H9 (cell line): ENCODE results near the gene GPR45. TPM values are rescaled to one million over a fixed set of nuclear protein-coding genes. Genes with fewer than 3 reads are reported as not detected.
A peak's percentile ranks its signal among the peaks of the same experiment; 100 is the strongest.

Source experiments
- DNase-seq: peaks from one replicate; pipeline ENCODE4 v3.0.0-alpha.2; 2017
- H2AFZ ChIP-seq: one replicate; pipeline ENCODE4 v1.6.1; 2013; ENCODE audit warnings: mild to moderate bottlenecking, low read length, control low read depth, moderate library complexity
- H2AK5ac ChIP-seq: 2 replicates; pipeline ENCODE4 v1.6.1; 2013; ENCODE audit warnings: low read length, control low read depth, mixed read lengths; ENCODE audit not compliant: insufficient read length
- H2BK120ac ChIP-seq: one replicate; pipeline ENCODE4 v1.6.1; 2013; ENCODE audit warnings: low read depth, mild to moderate bottlenecking, low read length, control low read depth, inconsistent platforms; ENCODE audit not compliant: poor library complexity, severe bottlenecking
- H2BK12ac ChIP-seq: 2 replicates; pipeline ENCODE4 v1.6.1; 2013; ENCODE audit warnings: low read length, control low read depth, mixed read lengths, low read depth; ENCODE audit not compliant: insufficient read length
- H2BK15ac ChIP-seq: 2 replicates; pipeline ENCODE4 v1.6.1; 2013; ENCODE audit warnings: low read depth, low read length, control low read depth
- H2BK20ac ChIP-seq: one replicate; pipeline ENCODE4 v1.6.1; 2013; ENCODE audit warnings: low read depth, mild to moderate bottlenecking, low read length, control low read depth, inconsistent platforms; ENCODE audit not compliant: poor library complexity, severe bottlenecking
- H2BK5ac ChIP-seq: 2 replicates; pipeline ENCODE4 v1.6.1; 2013; ENCODE audit warnings: low read length, control low read depth, mixed read lengths; ENCODE audit not compliant: insufficient read length
- H3K14ac ChIP-seq: 2 replicates; pipeline ENCODE4 v1.6.1; 2013; ENCODE audit warnings: low read length, control low read depth; ENCODE audit not compliant: insufficient read depth
- H3K18ac ChIP-seq: 2 replicates; pipeline ENCODE4 v1.6.1; 2013; ENCODE audit warnings: low read depth, mild to moderate bottlenecking, mixed read lengths, low read length, control low read depth; ENCODE audit not compliant: insufficient read length
- H3K23ac ChIP-seq: 2 replicates; pipeline ENCODE4 v1.6.1; 2013; ENCODE audit warnings: low read length, control low read depth, mixed read lengths, low read depth; ENCODE audit not compliant: insufficient read length
- H3K23me2 ChIP-seq: 2 replicates; pipeline ENCODE4 v1.6.1; 2013; ENCODE audit warnings: low read depth, mild to moderate bottlenecking, mixed read lengths, low read length, control low read depth; ENCODE audit not compliant: insufficient read length, poor library complexity, severe bottlenecking
- H3K27ac ChIP-seq: 2 replicates; pipeline ENCODE4 v1.5.1; 2013; ENCODE audit warnings: low read length, control low read depth, mixed read lengths, low read depth; ENCODE audit not compliant: insufficient read length
- H3K27me3 ChIP-seq: 2 replicates; pipeline ENCODE4 v1.6.1; 2013; ENCODE audit warnings: low read length, control low read depth, inconsistent platforms; ENCODE audit not compliant: insufficient read depth
- H3K4ac ChIP-seq: 2 replicates; pipeline ENCODE4 v1.6.1; 2013; ENCODE audit warnings: low read depth, mild to moderate bottlenecking, control low read depth, inconsistent platforms, low read length, moderate library complexity
- H3K4me1 ChIP-seq: 2 replicates; pipeline ENCODE4 v1.6.1; 2013; ENCODE audit warnings: low read length, control low read depth, inconsistent platforms; ENCODE audit not compliant: insufficient read depth
- H3K4me2 ChIP-seq: 2 replicates; pipeline ENCODE4 v1.6.1; 2013; ENCODE audit warnings: low read length, control low read depth, mixed read lengths; ENCODE audit not compliant: insufficient read length, insufficient read depth
- H3K56ac ChIP-seq: 2 replicates; pipeline ENCODE4 v1.6.1; 2013; ENCODE audit warnings: low read depth, mild to moderate bottlenecking, mixed read lengths, low read length, control low read depth; ENCODE audit not compliant: insufficient read length
- H3K79me1 ChIP-seq: 2 replicates; pipeline ENCODE4 v1.6.1; 2013; ENCODE audit warnings: low read depth, mild to moderate bottlenecking, moderate library complexity, low read length, control low read depth, inconsistent platforms; ENCODE audit not compliant: insufficient read depth, poor library complexity, severe bottlenecking
- H3K79me2 ChIP-seq: 2 replicates; pipeline ENCODE4 v1.6.1; 2013; ENCODE audit warnings: low read length, control low read depth, inconsistent platforms; ENCODE audit not compliant: insufficient read depth
- H3K9ac ChIP-seq: 2 replicates; pipeline ENCODE4 v1.6.1; 2013; ENCODE audit warnings: low read length, control low read depth, mixed read lengths; ENCODE audit not compliant: insufficient read length; ENCODE audit errors: extremely low read depth
- H3K9me3 ChIP-seq: one replicate; pipeline ENCODE4 v1.6.1; 2013; ENCODE audit warnings: low read depth, low read length, inconsistent platforms; ENCODE audit not compliant: control insufficient read depth
- H3T11ph ChIP-seq: one replicate; pipeline ENCODE4 v1.6.1; 2013; ENCODE audit warnings: mild to moderate bottlenecking, low read length, control low read depth, inconsistent platforms
- H4K20me1 ChIP-seq: one replicate; pipeline ENCODE4 v1.6.1; 2013; ENCODE audit not compliant: control insufficient read depth, insufficient read length, insufficient read depth
- H4K5ac ChIP-seq: 2 replicates; pipeline ENCODE4 v1.6.1; 2013; ENCODE audit warnings: low read depth, mild to moderate bottlenecking, mixed read lengths, low read length, control low read depth; ENCODE audit not compliant: insufficient read length
- H4K8ac ChIP-seq: replicated peaks from 2 replicates; pipeline ENCODE4 v1.6.1; 2013; ENCODE audit warnings: low read length, control low read depth, mixed read lengths, low read depth; ENCODE audit not compliant: insufficient read length
- H4K91ac ChIP-seq: 2 replicates; pipeline ENCODE4 v1.6.1; 2013; ENCODE audit warnings: low read depth, mild to moderate bottlenecking, moderate library complexity, mixed read lengths, low read length, control low read depth; ENCODE audit not compliant: insufficient read length
- H3K27ac Mint-ChIP-seq, 3 experiments: 2 replicates in 2 of 3; 3 replicates in 1 of 3; pipeline ENCODE4 v1.8.0; 2020 to 2021; ENCODE audit warnings: mixed read lengths in 3 of 3, mild to moderate bottlenecking in 1 of 3, moderate library complexity in 1 of 3
- H3K27me3 Mint-ChIP-seq: 2 replicates; pipeline ENCODE4 v1.8.0; 2021; ENCODE audit warnings: low read depth, mild to moderate bottlenecking, moderate library complexity, mixed read lengths
- H3K36me3 Mint-ChIP-seq, 3 experiments: 2 replicates in 2 of 3; 3 replicates in 1 of 3; pipeline ENCODE4 v1.8.0; 2020 to 2021; ENCODE audit warnings: low read depth in 3 of 3, mixed read lengths in 3 of 3; ENCODE audit not compliant: insufficient read depth in 1 of 3
- H3K4me1 Mint-ChIP-seq, 2 experiments: 2 replicates each; pipeline ENCODE4 v1.8.0; 2020; ENCODE audit warnings: mixed read lengths in 2 of 2
- H3K4me3 Mint-ChIP-seq, 2 experiments: 2 replicates in 1 of 2; 3 replicates in 1 of 2; pipeline ENCODE4 v1.8.0; 2020 to 2021; ENCODE audit warnings: mild to moderate bottlenecking in 2 of 2, mixed read lengths in 2 of 2, moderate library complexity in 1 of 2
- H3K9me3 Mint-ChIP-seq, 2 experiments: 2 replicates in 1 of 2; 3 replicates in 1 of 2; pipeline ENCODE4 v1.8.0; 2020; ENCODE audit warnings: mild to moderate bottlenecking in 2 of 2, mixed read lengths in 2 of 2, moderate library complexity in 1 of 2
- CTCF ChIP-seq: fragments of 200-600 bp; sonication (generic); conservative IDR thresholded peaks from 3 replicates; pipeline ENCODE4 v1.8.0; 2021; ENCODE audit warnings: antibody characterized with exemption, mild to moderate bottlenecking
- WGBS: extraction: QIAGEN DNeasy Blood & Tissue Kit; methylation state at CpG from one replicate; pipeline ENCODE4 v1.1.7; 2013; ENCODE audit warnings: missing lambda C conversion rate, low lambda C conversion rate, mixed read lengths; ENCODE audit not compliant: insufficient read length; ENCODE audit errors: extremely low coverage; 5-methylcytosine and 5-hydroxymethylcytosine counted together
- total RNA-seq: library from RNA; stranded (reverse); gene quantifications from 2 replicates; pipeline ENCODE4 v1.2.1, GENCODE V29; 2021

The GPR45 gene
- total RNA-seq, 1 experiment from 2014 or later: not detected

DNA sequence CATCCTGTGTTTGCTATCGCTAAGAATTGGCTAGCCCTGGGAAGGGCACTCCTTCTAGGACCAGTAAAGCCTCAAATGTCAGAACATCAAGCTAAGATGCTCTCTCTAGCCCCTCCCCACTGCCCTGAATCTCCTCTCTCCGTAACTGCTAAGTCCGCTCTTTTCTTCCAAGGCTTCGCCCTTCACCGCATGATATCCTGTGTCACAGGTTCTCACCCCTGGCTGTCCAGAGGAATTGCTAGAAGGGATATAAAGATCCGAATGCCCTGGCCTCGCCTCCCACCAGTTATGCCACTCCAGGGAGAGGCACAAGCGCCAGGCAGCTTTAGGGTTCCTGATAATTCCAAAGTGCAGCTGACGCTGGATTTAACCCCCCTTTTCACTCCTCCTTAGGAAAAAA lies 17.1 kb upstream of the GPR45 start:
- Histone ChIP-seq H3K23me2 (no peaks in the 10 kb centered on the region), H3T11ph (no peak overlapping the region), H4K20me1 (no peaks in the 10 kb centered on the region), H2AK5ac (no peak overlapping the region), H2AFZ (no peak overlapping the region), H2BK12ac (no peak overlapping the region), H4K5ac (no peak overlapping the region), H3K79me2 (no peaks in the 10 kb centered on the region), H2BK5ac (no peak overlapping the region), H2BK120ac (no peak overlapping the region), H3K4me2 (no peak overlapping the region), H3K9me3 (no peaks in the 10 kb centered on the region), H2BK15ac (no peak overlapping the region), H3K4ac (no peak overlapping the region), H2BK20ac (no peak overlapping the region), H3K56ac (no peak overlapping the region), H4K8ac (no peak overlapping the region), H3K79me1 (no peaks in the 10 kb centered on the region), H3K18ac (no peak overlapping the region), H3K9ac (no peak overlapping the region), H3K23ac (no peak overlapping the region), H3K4me1 (no peaks in the 10 kb centered on the region), H3K27me3 (no peaks in the 10 kb centered on the region), H3K14ac (no peak overlapping the region), H3K27ac (no peak overlapping the region), H4K91ac (no peak overlapping the region)
- Mint-ChIP-seq H3K27ac (peak overlapping the region in 1 of 3 experiments; percentile 71; a peak in 1 of 7 replicates), H3K4me3 (no peak overlapping the region), H3K4me1 (peaks cover 14 to 19% of the 10 kb centered on the region in 2 experiments), H3K27me3 (no peaks in the 10 kb centered on the region; the same call in none of the 2 replicates), H3K9me3 (no peaks in the 10 kb centered on the region), H3K36me3 (no peaks in the 10 kb centered on the region)
- DNase-seq: peak; percentile 36
- TF ChIP-seq CTCF: no peak
- no CpG with 5 or more reads among the region's 9 CpGs for WGBS
